Duodenal mucosa (tissue), 2 donors: ENCODE data around the gene RRM1.

Experiments used
- H3K27ac ChIP-seq: one replicate; pipeline ENCODE4 v1.7.0; 2013; ENCODE audit warnings: low read depth, low read length
- H3K27me3 ChIP-seq, 2 donors: one replicate each; pipeline ENCODE4 v1.7.0; 2013; ENCODE audit warnings: low read length in 2 of 2, control low read depth in 1 of 2; ENCODE audit not compliant: insufficient read depth in 2 of 2, control insufficient read depth in 1 of 2
- H3K36me3 ChIP-seq, 2 donors: one replicate each; pipeline ENCODE4 v1.7.0; 2013; ENCODE audit warnings: low read length in 2 of 2, control low read depth in 1 of 2; ENCODE audit not compliant: insufficient read depth in 2 of 2, control insufficient read depth in 1 of 2
- H3K4me1 ChIP-seq, 2 donors: one replicate each; pipeline ENCODE4 v1.7.0; 2013; ENCODE audit warnings: low read length in 2 of 2, control low read depth in 1 of 2; ENCODE audit not compliant: insufficient read depth in 2 of 2, control insufficient read depth in 1 of 2
- H3K4me3 ChIP-seq, 2 donors: one replicate each; pipeline ENCODE4 v1.7.0; 2013; ENCODE audit warnings: low read length in 2 of 2, low read depth in 1 of 2
- H3K9ac ChIP-seq, 2 donors: one replicate each; pipeline ENCODE4 v1.7.0; 2013; ENCODE audit warnings: low read length in 2 of 2, low read depth in 1 of 2
- H3K9me3 ChIP-seq, 2 donors: one replicate each; pipeline ENCODE4 v1.7.0; 2013; ENCODE audit warnings: low read length in 2 of 2, control low read depth in 1 of 2; ENCODE audit not compliant: control insufficient read depth in 1 of 2

The RRM1 gene

GRCh38 chr11:4063348-4063747 is 31.3 kb upstream of the RRM1 start:
- Histone ChIP-seq H3K9ac (no peak overlapping the region), H3K27me3 (no peaks in the 10 kb centered on the region)

GRCh38 chr11:4064278-4064955 is 30.2 kb upstream of the RRM1 start:
- H3K9me3 ChIP-seq, result no peaks in the 10 kb centered on the region
- no peak overlapping the region for H3K9ac ChIP-seq
- H3K4me3 ChIP-seq, result no peak overlapping the region
- no peaks in the 10 kb centered on the region for H3K27me3 ChIP-seq
- peaks cover 4 to 10% of the 10 kb centered on the region in 2 donors for H3K4me1 ChIP-seq
- peaks cover 2 to 16% of the 10 kb centered on the region in 2 donors for H3K36me3 ChIP-seq
- H3K27ac ChIP-seq, result no peak overlapping the region

More at GRCh38 chr11:4063348-4063747, 31.3 kb upstream of the RRM1 start:
- Histone ChIP-seq H3K36me3 (peaks cover 7 to 21% of the 10 kb centered on the region in 2 donors), H3K27ac (no peak overlapping the region), H3K9me3 (no peaks in the 10 kb centered on the region), H3K4me3 (no peak overlapping the region), H3K4me1 (peaks cover 4 to 10% of the 10 kb centered on the region in 2 donors)

- Histone ChIP-seq H3K27ac (no peak overlapping the region), H3K27me3 (no peaks in the 10 kb centered on the region), H3K4me3 (no peak overlapping the region), H3K36me3 (peaks cover 0 to 15% of the 10 kb centered on the region in 2 donors), H3K9me3 (no peaks in the 10 kb centered on the region), H3K9ac (no peak overlapping the region), H3K4me1 (peaks cover 4 to 8% of the 10 kb centered on the region in 2 donors)
Observed at GRCh38 chr11:4065086-4065485, 29.5 kb upstream of the RRM1 start.

GRCh38 chr11:4065601-4066377 is 28.8 kb upstream of the RRM1 start:
- Histone ChIP-seq H3K4me3 (no peak overlapping the region), H3K4me1 (peaks cover 0 to under 1% of the 10 kb centered on the region in 2 donors), H3K27ac (no peak overlapping the region), H3K9me3 (no peaks in the 10 kb centered on the region), H3K9ac (no peak overlapping the region), H3K36me3 (peaks cover 0 to 9% of the 10 kb centered on the region in 2 donors), H3K27me3 (no peaks in the 10 kb centered on the region)

- no peak overlapping the region for H3K9ac ChIP-seq
- no peak overlapping the region for H3K27ac ChIP-seq
- H3K4me3 ChIP-seq, result no peak overlapping the region
- H3K4me1 ChIP-seq, result no peaks in the 10 kb centered on the region
- H3K36me3 ChIP-seq, result peaks cover 0 to 5% of the 10 kb centered on the region in 2 donors
- no peaks in the 10 kb centered on the region for H3K27me3 ChIP-seq
- H3K9me3 ChIP-seq, result no peaks in the 10 kb centered on the region
Observed at GRCh38 chr11:4066910-4067309, 27.7 kb upstream of the RRM1 start.

GRCh38 chr11:4068962-4069361 is 25.6 kb upstream of the RRM1 start:
- Histone ChIP-seq H3K36me3 (peaks cover 0 to 5% of the 10 kb centered on the region in 2 donors), H3K27ac (no peak overlapping the region), H3K4me1 (peaks cover 0 to 7% of the 10 kb centered on the region in 2 donors), H3K4me3 (no peak overlapping the region), H3K9me3 (no peaks in the 10 kb centered on the region), H3K9ac (no peak overlapping the region), H3K27me3 (no peaks in the 10 kb centered on the region)

GRCh38 chr11:4071325-4071724 is 23.3 kb upstream of the RRM1 start:
- Histone ChIP-seq H3K4me1 (peaks cover 0 to 7% of the 10 kb centered on the region in 2 donors), H3K4me3 (no peak overlapping the region), H3K36me3 (peaks cover 0 to 9% of the 10 kb centered on the region in 2 donors), H3K27ac (no peak overlapping the region), H3K9me3 (no peaks in the 10 kb centered on the region), H3K27me3 (no peaks in the 10 kb centered on the region), H3K9ac (no peak overlapping the region)

GRCh38 chr11:4071914-4072313 is 22.7 kb upstream of the RRM1 start:
- Histone ChIP-seq H3K27me3 (no peaks in the 10 kb centered on the region), H3K36me3 (peaks cover 0 to 9% of the 10 kb centered on the region in 2 donors), H3K4me3 (no peak overlapping the region), H3K9me3 (no peaks in the 10 kb centered on the region), H3K9ac (no peak overlapping the region), H3K27ac (no peak overlapping the region), H3K4me1 (peaks cover 0 to 7% of the 10 kb centered on the region in 2 donors)

- H3K36me3 ChIP-seq, result peaks cover 0 to 9% of the 10 kb centered on the region in 2 donors
- no peaks in the 10 kb centered on the region for H3K27me3 ChIP-seq
- no peaks in the 10 kb centered on the region for H3K9me3 ChIP-seq
- no peak overlapping the region for H3K9ac ChIP-seq
- H3K4me3 ChIP-seq, result no peak overlapping the region
- H3K27ac ChIP-seq, result no peak overlapping the region
- H3K4me1 ChIP-seq, result peaks cover 0 to 7% of the 10 kb centered on the region in 2 donors
Observed at GRCh38 chr11:4072668-4073285, 21.8 kb upstream of the RRM1 start.

GRCh38 chr11:4074266-4074665 is 20.3 kb upstream of the RRM1 start:
- H3K27me3 ChIP-seq, result no peaks in the 10 kb centered on the region
- peaks cover 0 to 9% of the 10 kb centered on the region in 2 donors for H3K36me3 ChIP-seq
- H3K4me3 ChIP-seq, result no peak overlapping the region
- no peaks in the 10 kb centered on the region for H3K9me3 ChIP-seq
- no peak overlapping the region for H3K27ac ChIP-seq
- no peak overlapping the region for H3K9ac ChIP-seq
- peaks cover 0 to 7% of the 10 kb centered on the region in 2 donors for H3K4me1 ChIP-seq
